Stomach (tissue), 9 donors: ENCODE results near the gene SEMA5B. TPM values are rescaled to one million over a fixed set of nuclear protein-coding genes. Genes with fewer than 3 reads are reported as not detected.
A peak's percentile ranks its signal among the peaks of the same experiment; 100 is the strongest.

Experiments
- DNase-seq, 2 donors: peaks; one replicate each; pipeline versions ENCODE4 v3.0.0 to v3.0.0-alpha.2; 2013 to 2019
- H3K27ac ChIP-seq, 5 donors: fragments of 200-600 bp in 4 of 5; sonication (generic) in 4 of 5; one replicate each; pipeline ENCODE4 v1.5.1; 2013 to 2019; ENCODE audit warnings: mild to moderate bottlenecking in 1 of 5, moderate library complexity in 1 of 5
- H3K27me3 ChIP-seq, 3 donors: fragments of 200-600 bp; sonication (generic); one replicate each; pipeline ENCODE4 v1.5.1; 2017 to 2019; ENCODE audit warnings: mixed run types in 1 of 3
- H3K36me3 ChIP-seq, 4 donors: fragments of 200-600 bp; sonication (generic); 1 replicate in 3 of 4; 2 replicates in 1 of 4; pipeline ENCODE4 v1.5.1; 2016 to 2019
- H3K4me1 ChIP-seq, 4 donors: fragments of 200-600 bp; sonication (generic); one replicate each; pipeline ENCODE4 v1.5.1; 2016 to 2019
- H3K4me3 ChIP-seq, 4 donors: fragments of 200-600 bp; sonication (generic) in 3 of 4; one replicate each; pipeline ENCODE4 v1.5.1; 2016 to 2019; ENCODE audit warnings: mild to moderate bottlenecking in 1 of 4
- H3K9me3 ChIP-seq, 4 donors: fragments of 200-600 bp; sonication (generic); one replicate each; pipeline ENCODE4 v1.5.1; 2016 to 2019
- EP300 ChIP-seq: sonication (generic); formaldehyde crosslinking; IDR thresholded peaks from one replicate; pipeline ENCODE4 v1.6.1; 2017; ENCODE audit warnings: antibody characterized with exemption
- POLR2A ChIP-seq, 4 donors: fragments of 450-650 bp; IDR thresholded peaks; one replicate each; pipeline ENCODE4 v1.6.1; 2016; ENCODE audit warnings: antibody characterized with exemption in 4 of 4, control low read depth in 2 of 4, mild to moderate bottlenecking in 1 of 4, moderate library complexity in 1 of 4
- POLR2AphosphoS5 ChIP-seq, 3 donors: sonication (generic); formaldehyde crosslinking; IDR thresholded peaks; one replicate each; pipeline ENCODE4 v1.6.1; 2016; ENCODE audit warnings: antibody characterized with exemption in 3 of 3
- WGBS, 5 donors: extraction: QIAGEN DNeasy Blood & Tissue Kit in 3 of 5; methylation state at CpG; one replicate each; pipeline versions ENCODE4 v1.1.5 to v1.1.7; 2013 to 2018; 5-methylcytosine and 5-hydroxymethylcytosine counted together
- intact Hi-C: fragments of 100-400 bp; cut with DNase I; formaldehyde crosslinking; loops from one replicate; pipeline ENCODE4 v1.15.1; 2023; ENCODE audit warnings: low total_unique reads
- polyA plus RNA-seq, 3 donors: library from polyadenylated mRNA; stranded (reverse); fragments of 200-250 nt; gene quantifications; one replicate each; pipeline ENCODE4 v1.2.3, GENCODE V29; 2013
- total RNA-seq, 5 donors: library from RNA; depleted of rRNA; stranded (reverse); fragments of >200 nt; gene quantifications; one replicate each; pipeline versions ENCODE4 v1.1.0 to v1.2.3, GENCODE V29; 2014 to 2016
- TF ChIP-seq, protein P1 (sequence below), 7 experiments: fragments of 450-650 bp in 4 of 7; fragments of 200-600 bp in 3 of 7; sonication (generic) in 3 of 7; IDR thresholded peaks; one replicate each; pipeline ENCODE4 v1.5.1; 2016 to 2019; ENCODE audit warnings: antibody characterized with exemption in 7 of 7, control low read depth in 2 of 7, mild to moderate bottlenecking in 1 of 7
- donor health status: healthy with polysubstance abuse.
- donor health status: Bipolar disorder and iron deficiency.
- donor health status: healthy.

SEMA5B gene
- total and polyA plus RNA-seq, 8 donors, result 0.15 to 27.2 (median 1.0) TPM; not detected in 2

DNA sequence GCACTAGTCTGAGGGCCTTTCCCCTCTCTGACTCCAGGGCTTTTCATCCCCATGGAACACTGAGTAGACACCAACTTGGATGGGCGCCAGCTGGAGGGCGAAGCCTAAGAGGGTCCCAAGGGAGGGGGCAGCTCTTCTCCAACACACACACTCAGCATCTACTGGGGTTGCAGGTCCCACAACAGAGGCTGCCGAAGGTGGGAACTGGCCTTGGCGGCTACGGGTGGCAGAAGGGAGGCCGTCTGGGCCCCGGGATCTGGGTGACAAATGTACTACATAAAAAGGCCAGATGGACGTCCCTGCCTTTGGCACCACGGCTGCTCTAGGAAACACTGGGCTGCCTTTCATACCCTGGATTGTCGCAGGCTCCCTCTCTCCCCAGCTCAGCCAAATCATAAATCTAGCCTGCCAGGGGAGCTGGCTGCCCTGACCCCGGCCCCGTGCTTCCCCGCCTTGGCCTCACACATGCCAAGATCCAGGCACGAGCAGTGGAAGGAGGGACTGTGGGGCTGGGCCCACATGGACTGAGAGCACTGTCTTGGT, 31.5 kb downstream of the SEMA5B start:
- Histone ChIP-seq H3K27ac (peak overlapping the region in 1 of 5 donors; percentile 25), H3K4me1 (peaks cover 0 to 28% (median 13%) of the 10 kb centered on the region in 4 donors), H3K4me3 (no peak overlapping the region), H3K27me3 (peaks cover 0 to 23% (median 12%) of the 10 kb centered on the region in 3 donors), H3K9me3 (no peaks in the 10 kb centered on the region), H3K36me3 (no peaks in the 10 kb centered on the region)
- intact Hi-C loops, result no loop called here
- peak in 1 of 2 donors; percentile 56 for DNase-seq
- 65 to 78% (median 71%) methylated on average over 14 of the region's 14 CpGs for WGBS, 5 donors
- TF ChIP-seq, protein P1, sequence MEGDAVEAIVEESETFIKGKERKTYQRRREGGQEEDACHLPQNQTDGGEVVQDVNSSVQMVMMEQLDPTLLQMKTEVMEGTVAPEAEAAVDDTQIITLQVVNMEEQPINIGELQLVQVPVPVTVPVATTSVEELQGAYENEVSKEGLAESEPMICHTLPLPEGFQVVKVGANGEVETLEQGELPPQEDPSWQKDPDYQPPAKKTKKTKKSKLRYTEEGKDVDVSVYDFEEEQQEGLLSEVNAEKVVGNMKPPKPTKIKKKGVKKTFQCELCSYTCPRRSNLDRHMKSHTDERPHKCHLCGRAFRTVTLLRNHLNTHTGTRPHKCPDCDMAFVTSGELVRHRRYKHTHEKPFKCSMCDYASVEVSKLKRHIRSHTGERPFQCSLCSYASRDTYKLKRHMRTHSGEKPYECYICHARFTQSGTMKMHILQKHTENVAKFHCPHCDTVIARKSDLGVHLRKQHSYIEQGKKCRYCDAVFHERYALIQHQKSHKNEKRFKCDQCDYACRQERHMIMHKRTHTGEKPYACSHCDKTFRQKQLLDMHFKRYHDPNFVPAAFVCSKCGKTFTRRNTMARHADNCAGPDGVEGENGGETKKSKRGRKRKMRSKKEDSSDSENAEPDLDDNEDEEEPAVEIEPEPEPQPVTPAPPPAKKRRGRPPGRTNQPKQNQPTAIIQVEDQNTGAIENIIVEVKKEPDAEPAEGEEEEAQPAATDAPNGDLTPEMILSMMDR (IDR thresholded peaks at IDR 0.05), result no peak
- TF ChIP-seq EP300, result no peak
- no peak for TF ChIP-seq POLR2A (IDR thresholded peaks at IDR 0.05)
- TF ChIP-seq POLR2AphosphoS5 (IDR thresholded peaks at IDR 0.05), result no peak

DNA sequence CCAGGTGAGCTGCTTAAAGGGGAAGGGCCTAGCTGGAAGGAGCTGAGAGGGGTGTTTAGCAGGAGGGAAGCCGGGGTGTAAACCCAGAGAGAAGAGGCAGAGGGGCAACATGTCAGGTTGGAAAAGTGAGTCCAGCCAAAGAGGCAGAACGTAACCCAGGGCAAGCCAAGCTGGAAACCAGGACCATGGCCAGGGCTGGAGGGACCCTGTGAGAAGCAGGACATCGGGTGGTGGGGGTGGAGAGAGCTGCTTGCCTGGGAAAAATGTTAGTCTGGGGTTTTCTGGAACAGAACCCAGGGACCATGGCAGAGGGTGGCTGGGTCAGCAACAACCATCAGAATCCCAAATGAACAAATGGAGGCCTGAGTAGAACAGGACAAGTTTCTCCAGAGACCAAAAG, 32.6 kb downstream of the SEMA5B start:
- no peaks in the 10 kb centered on the region for H3K9me3 ChIP-seq
- H3K4me3 ChIP-seq, result no peak overlapping the region
- intact Hi-C loops, result no loop called here
- no peak for TF ChIP-seq EP300
- TF ChIP-seq, protein P1 (IDR thresholded peaks at IDR 0.05), result no peak
- TF ChIP-seq POLR2A (IDR thresholded peaks at IDR 0.05), result no peak
- no peak for TF ChIP-seq POLR2AphosphoS5 (IDR thresholded peaks at IDR 0.05)
- WGBS, 5 donors, result 79 to 90% (median 80%) methylated on average over 3 of the region's 3 CpGs
- DNase-seq, result no peak
- H3K4me1 ChIP-seq, result peaks cover 0 to 28% (median 13%) of the 10 kb centered on the region in 4 donors
- no peaks in the 10 kb centered on the region for H3K36me3 ChIP-seq
- peaks cover 0 to 35% (median 12%) of the 10 kb centered on the region in 3 donors for H3K27me3 ChIP-seq
- no peak overlapping the region for H3K27ac ChIP-seq

DNA sequence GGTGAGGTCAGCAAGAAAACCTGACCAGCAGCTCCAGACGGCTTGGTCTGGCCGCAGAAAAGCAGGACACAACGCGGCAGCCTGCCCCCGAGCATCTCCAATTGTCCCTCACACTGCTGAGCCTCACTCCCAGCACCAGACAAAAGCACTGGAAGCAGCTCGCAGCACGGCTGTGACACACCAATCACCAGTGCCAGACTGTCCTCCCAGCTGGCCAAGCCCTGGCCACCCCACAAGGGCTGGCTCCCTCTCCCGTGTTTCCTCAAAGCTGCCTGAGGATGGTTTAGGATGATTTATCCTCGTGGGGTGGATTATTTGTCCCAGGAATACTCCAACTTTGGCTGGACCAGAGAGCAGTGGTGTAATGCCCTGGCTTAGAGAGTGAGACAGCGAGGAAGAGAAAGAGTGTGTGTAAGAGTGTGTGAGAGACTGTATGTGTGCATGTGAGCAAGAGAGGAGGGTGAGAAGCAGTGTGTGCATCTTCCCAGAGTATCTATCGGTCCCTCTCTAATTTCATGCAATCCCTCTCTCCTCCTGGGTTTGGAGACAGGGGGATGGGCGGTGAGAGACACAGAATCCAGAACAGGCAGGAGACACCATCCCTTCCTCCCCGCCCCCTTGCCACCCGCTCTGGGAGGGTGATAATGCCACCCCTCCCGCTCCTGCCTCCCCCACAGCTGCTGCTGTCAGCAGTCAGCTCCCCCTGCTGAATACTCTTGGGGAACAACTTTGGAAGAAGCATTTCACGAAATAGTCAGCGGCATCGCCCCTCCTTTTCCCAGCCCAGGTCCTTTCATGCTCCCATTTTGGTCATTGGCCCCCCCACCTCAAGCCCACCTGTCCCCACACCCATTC, 34.2 kb downstream of the SEMA5B start:
- peak in 1 of 2 donors; percentile 35 for DNase-seq
- Histone ChIP-seq H3K9me3 (no peaks in the 10 kb centered on the region), H3K27me3 (peaks cover 0 to 49% (median 21%) of the 10 kb centered on the region in 3 donors), H3K4me3 (no peak overlapping the region), H3K4me1 (peaks cover 0 to 28% (median 13%) of the 10 kb centered on the region in 4 donors), H3K36me3 (no peaks in the 10 kb centered on the region), H3K27ac (no peak overlapping the region)
- TF ChIP-seq POLR2AphosphoS5 (IDR thresholded peaks at IDR 0.05) (peak in 1 of 3 donors; percentile 22), EP300 (no peak)
- TF ChIP-seq, protein P1 (IDR thresholded peaks at IDR 0.05), result no peak
- intact Hi-C loops, result no loop called here
- WGBS, 5 donors, result 35 to 48% (median 42%) methylated on average over 13 to 18 of the region's 18 CpGs

DNA sequence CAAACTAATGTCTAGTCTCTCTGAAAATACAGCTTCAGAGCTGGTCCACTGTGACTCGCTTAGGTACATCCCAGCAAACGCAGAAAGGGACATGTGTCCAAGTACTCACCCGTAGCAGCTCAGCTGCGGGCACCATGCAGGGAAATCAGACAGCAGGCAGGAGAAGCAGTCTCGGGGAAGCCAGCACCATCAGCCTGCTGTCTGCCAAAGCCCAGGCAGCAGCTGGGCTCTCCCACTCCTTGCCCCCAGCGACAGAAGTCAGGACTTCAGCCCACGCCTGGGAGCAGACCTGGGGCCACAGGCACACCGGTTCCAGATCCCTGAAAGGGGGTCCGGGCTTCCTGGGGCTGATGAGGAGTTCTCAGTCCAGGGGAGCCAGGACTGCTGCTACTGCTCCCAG, 34.9 kb downstream of the SEMA5B start:
- H3K36me3 ChIP-seq, result no peaks in the 10 kb centered on the region
- TF ChIP-seq, protein P1 (IDR thresholded peaks at IDR 0.05), result no peak
- TF ChIP-seq EP300 (no peak), POLR2A (IDR thresholded peaks at IDR 0.05) (no peak), POLR2AphosphoS5 (IDR thresholded peaks at IDR 0.05) (no peak)
- no peak overlapping the region for H3K27ac ChIP-seq
- H3K4me1 ChIP-seq, result peaks cover 0 to 28% (median 13%) of the 10 kb centered on the region in 4 donors
- WGBS, 5 donors, result 64 to 73% (median 69%) methylated on average over 5 to 9 of the region's 9 CpGs
- H3K9me3 ChIP-seq, result no peaks in the 10 kb centered on the region
- DNase-seq, result no peak
- intact Hi-C loops, result no loop called here
- peaks cover 0 to 56% (median 26%) of the 10 kb centered on the region in 3 donors for H3K27me3 ChIP-seq
- no peak overlapping the region for H3K4me3 ChIP-seq
